Suprapubic skin (tissue), 4 donors: ENCODE data around the gene TEKTIP1. TPM values are rescaled to one million over a fixed set of nuclear protein-coding genes. Genes with fewer than 3 reads are reported as not detected.

Experiments used
- DNase-seq, 2 donors: peaks; one replicate each; pipeline ENCODE4 v3.0.0-alpha.2; 2019; ENCODE audit warnings: low spot score in 2 of 2
- H3K27ac ChIP-seq: fragments of 200-600 bp; sonication (generic); one replicate; pipeline ENCODE4 v1.5.1; 2019
- H3K27me3 ChIP-seq: fragments of 200-600 bp; sonication (generic); one replicate; pipeline ENCODE4 v1.5.1; 2019
- H3K36me3 ChIP-seq: fragments of 200-600 bp; sonication (generic); one replicate; pipeline ENCODE4 v1.5.1; 2019
- H3K4me1 ChIP-seq: fragments of 200-600 bp; sonication (generic); one replicate; pipeline ENCODE4 v1.5.1; 2019
- H3K4me3 ChIP-seq: fragments of 200-600 bp; sonication (generic); one replicate; pipeline ENCODE4 v1.5.1; 2019; ENCODE audit warnings: mild to moderate bottlenecking
- H3K9me3 ChIP-seq: fragments of 200-600 bp; sonication (generic); one replicate; pipeline ENCODE4 v1.5.1; 2019
- CTCF ChIP-seq, 2 donors: fragments of 200-600 bp in 1 of 2; fragments of 450-650 bp in 1 of 2; sonication (generic) in 1 of 2; IDR thresholded peaks; one replicate each; pipeline ENCODE4 v1.5.1; 2016 to 2019; ENCODE audit warnings: antibody characterized with exemption in 2 of 2, mild to moderate bottlenecking in 1 of 2, moderate library complexity in 1 of 2
- EP300 ChIP-seq: sonication (generic); formaldehyde crosslinking; IDR thresholded peaks from one replicate; pipeline ENCODE4 v1.6.1; 2017; ENCODE audit warnings: antibody characterized with exemption
- POLR2A ChIP-seq, 2 donors: fragments of 450-650 bp; IDR thresholded peaks; one replicate each; pipeline ENCODE4 v1.6.1; 2017; ENCODE audit warnings: antibody characterized with exemption in 2 of 2, mild to moderate bottlenecking in 2 of 2, moderate library complexity in 2 of 2
- POLR2AphosphoS5 ChIP-seq, 3 donors: sonication (generic); formaldehyde crosslinking; IDR thresholded peaks; one replicate each; pipeline ENCODE4 v1.6.1; 2017; ENCODE audit warnings: antibody characterized with exemption in 3 of 3
- WGBS: methylation state at CpG from one replicate; pipeline ENCODE4 v1.1.5; 2018; 5-methylcytosine and 5-hydroxymethylcytosine counted together
- total RNA-seq, 4 donors: library from RNA; depleted of rRNA; stranded (reverse); fragments of >200 nt; gene quantifications; one replicate each; pipeline ENCODE4 v1.1.0, GENCODE V29; 2016

TEKTIP1 gene
- total RNA-seq, 4 donors from 2014 or later = 2.4 to 5.2 TPM; not detected in 2

DNA sequence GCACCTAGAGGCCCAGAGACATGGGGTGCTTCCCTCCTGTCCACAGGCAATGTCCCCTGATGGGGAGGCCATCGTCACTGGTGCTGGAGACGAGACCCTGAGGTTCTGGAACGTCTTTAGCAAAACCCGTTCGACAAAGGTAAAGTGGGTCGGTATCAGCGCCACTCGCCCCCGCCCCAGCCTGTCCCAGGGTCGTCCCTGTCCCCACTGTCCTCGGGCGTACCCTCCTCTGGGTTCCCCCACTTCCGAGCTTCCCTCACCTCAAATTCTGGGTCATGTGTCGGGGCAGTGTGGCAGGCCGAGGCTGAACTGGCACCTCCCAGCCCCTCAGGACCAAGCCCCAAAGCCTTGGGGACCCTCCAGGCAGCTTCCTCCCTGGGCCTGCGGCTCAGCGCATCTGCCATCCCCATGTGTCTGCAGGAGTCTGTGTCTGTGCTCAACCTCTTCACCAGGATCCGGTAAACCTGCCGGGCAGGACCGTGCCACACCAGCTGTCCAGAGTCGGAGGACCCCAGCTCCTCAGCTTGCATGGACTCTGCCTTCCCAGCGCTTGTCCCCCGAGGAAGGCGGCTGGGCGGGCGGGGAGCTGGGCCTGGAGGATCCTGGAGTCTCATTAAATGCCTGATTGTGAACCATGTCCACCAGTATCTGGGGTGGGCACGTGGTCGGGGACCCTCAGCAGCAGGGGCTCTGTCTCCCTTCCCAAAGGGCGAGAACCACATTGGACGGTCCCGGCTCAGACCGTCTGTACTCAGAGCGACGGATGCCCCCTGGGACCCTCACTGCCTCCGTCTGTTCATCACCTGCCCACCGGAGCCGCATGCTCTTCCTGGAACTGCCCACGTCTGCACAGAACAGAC lies 4.4 kb upstream of the TEKTIP1 start:
- H3K4me3 ChIP-seq = no peak overlapping the region
- no peak for DNase-seq
- TF ChIP-seq CTCF (IDR thresholded peaks at IDR 0.05) (no peak), POLR2AphosphoS5 (IDR thresholded peaks at IDR 0.05) (no peak), POLR2A (IDR thresholded peaks at IDR 0.05) (no peak)
- H3K27ac ChIP-seq = no peak overlapping the region
- no peaks in the 10 kb centered on the region for H3K27me3 ChIP-seq
- no peaks in the 10 kb centered on the region for H3K9me3 ChIP-seq
- WGBS = 85% methylated on average over 19 of the region's 38 CpGs
- H3K36me3 ChIP-seq = peaks cover 68% of the 10 kb centered on the region
- peaks cover 29% of the 10 kb centered on the region for H3K4me1 ChIP-seq

DNA sequence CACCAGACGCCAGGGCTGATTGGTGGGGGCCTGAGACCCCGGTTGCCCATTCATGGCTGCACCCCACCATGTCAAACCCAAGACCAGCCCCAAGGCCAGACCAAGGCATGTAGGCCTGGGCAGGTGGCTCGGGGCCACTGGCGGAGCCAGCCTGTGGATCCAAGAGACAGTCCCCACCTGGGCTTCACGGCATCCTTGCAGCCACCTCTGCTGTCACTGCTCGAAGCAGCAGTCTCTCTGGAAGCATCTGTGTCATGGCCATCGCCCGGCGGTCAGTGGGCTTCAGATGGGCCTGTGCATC lies 3.8 kb upstream of the TEKTIP1 start:
- no peak for TF ChIP-seq EP300
- no peak for TF ChIP-seq POLR2AphosphoS5 (IDR thresholded peaks at IDR 0.05)
- no peak for DNase-seq
- 91% methylated on average over 4 of the region's 9 CpGs for WGBS
- H3K27me3 ChIP-seq = no peaks in the 10 kb centered on the region
- H3K36me3 ChIP-seq = peaks cover 66% of the 10 kb centered on the region
- H3K9me3 ChIP-seq = no peaks in the 10 kb centered on the region
- H3K4me3 ChIP-seq = no peak overlapping the region
- H3K4me1 ChIP-seq = peaks cover 29% of the 10 kb centered on the region
- no peak overlapping the region for H3K27ac ChIP-seq

- Histone ChIP-seq H3K4me1 (peaks cover 29% of the 10 kb centered on the region), H3K27ac (peak overlapping the region; percentile 64), H3K4me3 (no peak overlapping the region), H3K27me3 (no peaks in the 10 kb centered on the region), H3K9me3 (no peaks in the 10 kb centered on the region), H3K36me3 (peaks cover 62% of the 10 kb centered on the region)
- TF ChIP-seq EP300 (no peak), POLR2A (IDR thresholded peaks at IDR 0.05) (no peak), CTCF (IDR thresholded peaks at IDR 0.05) (no peak), POLR2AphosphoS5 (IDR thresholded peaks at IDR 0.05) (no peak)
- 93% methylated on average over 11 of the region's 14 CpGs for WGBS
- DNase-seq = peak in 1 of 2 donors; percentile 74
Observed at GRCh38 chr19:3535563-3535965, 3.4 kb upstream of the TEKTIP1 start.

- no peak overlapping the region for H3K4me3 ChIP-seq
- peaks cover 58% of the 10 kb centered on the region for H3K36me3 ChIP-seq
- H3K27me3 ChIP-seq = no peaks in the 10 kb centered on the region
- H3K9me3 ChIP-seq = no peaks in the 10 kb centered on the region
- H3K4me1 ChIP-seq = peaks cover 29% of the 10 kb centered on the region
- no peak for DNase-seq
- TF ChIP-seq CTCF (IDR thresholded peaks at IDR 0.05) (no peak), EP300 (no peak), POLR2A (IDR thresholded peaks at IDR 0.05) (no peak), POLR2AphosphoS5 (IDR thresholded peaks at IDR 0.05) (no peak)
- H3K27ac ChIP-seq = peak overlapping the region; percentile 64
- 72% methylated on average over 8 of the region's 10 CpGs for WGBS
Observed at GRCh38 chr19:3535981-3536380, 3.0 kb upstream of the TEKTIP1 start.

DNA sequence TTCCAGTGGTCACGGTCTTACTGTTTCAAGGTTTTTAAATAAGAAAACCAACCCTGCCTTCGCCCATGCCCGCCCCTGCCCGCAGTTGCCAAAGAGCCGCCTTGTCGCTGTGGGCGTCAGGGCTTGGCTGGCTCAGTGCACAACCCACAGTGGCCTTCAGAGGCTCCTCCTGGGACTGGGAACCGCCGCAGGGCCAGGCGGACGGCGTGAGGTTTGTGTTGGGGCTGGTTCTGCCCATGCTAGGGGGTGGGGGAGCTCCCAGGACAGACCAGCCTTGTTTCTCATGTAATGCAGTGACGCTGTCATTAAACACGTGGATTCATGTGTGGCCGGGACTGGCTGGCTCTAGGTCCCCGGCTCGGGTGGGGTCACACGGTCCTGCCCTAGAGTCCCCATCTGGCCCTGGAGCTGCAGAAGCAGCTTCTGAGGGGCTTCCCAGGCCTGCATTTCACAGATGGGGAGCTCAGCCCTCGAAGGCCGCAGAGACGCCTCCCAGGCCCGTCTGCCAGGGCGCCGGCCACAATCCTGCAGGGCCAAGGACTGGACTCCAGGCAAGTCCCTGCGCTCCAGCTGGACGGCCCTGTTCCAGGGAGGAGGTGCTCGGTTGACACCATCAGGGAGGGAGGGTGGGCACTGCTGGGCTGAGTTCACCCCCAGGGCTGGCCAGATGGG lies 2.4 kb upstream of the TEKTIP1 start:
- no peaks in the 10 kb centered on the region for H3K27me3 ChIP-seq
- H3K9me3 ChIP-seq = no peaks in the 10 kb centered on the region
- H3K27ac ChIP-seq = peak overlapping the region; percentile 64
- peaks cover 29% of the 10 kb centered on the region for H3K4me1 ChIP-seq
- H3K36me3 ChIP-seq = peaks cover 52% of the 10 kb centered on the region
- TF ChIP-seq CTCF (IDR thresholded peaks at IDR 0.05) (no peak), POLR2A (IDR thresholded peaks at IDR 0.05) (no peak), EP300 (no peak), POLR2AphosphoS5 (IDR thresholded peaks at IDR 0.05) (no peak)
- WGBS = 49% methylated on average over 7 of the region's 27 CpGs
- H3K4me3 ChIP-seq = no peak overlapping the region
- DNase-seq = peak in 1 of 2 donors; percentile 89
